HepG2 (cell line): ENCODE results near the gene HCRT. TPM values are rescaled to one million over a fixed set of nuclear protein-coding genes. Genes with fewer than 3 reads are reported as not detected.

Source experiments
- CBFB ChIP-seq: sonication (generic); formaldehyde crosslinking; IDR thresholded peaks from 2 replicates; pipeline ENCODE4 v1.4.0; 2020; ENCODE audit warnings: missing genetic modification reagents
- EP300 ChIP-seq, 3 experiments: sonication (generic) in 1 of 3; formaldehyde crosslinking in 1 of 3; IDR thresholded peaks; 2 replicates each; pipeline versions ENCODE4 v1.5.1 to v1.6.1; 2011 to 2020; ENCODE audit warnings: low read depth in 2 of 3, low read length in 2 of 3, borderline replicate concordance in 1 of 3, improper control_type of control experiment in 1 of 3, mild to moderate bottlenecking in 1 of 3, missing genetic modification reagents in 1 of 3, moderate library complexity in 1 of 3
- FOXC1 ChIP-seq: sonication (generic); formaldehyde crosslinking; IDR thresholded peaks from 2 replicates; pipeline ENCODE4 v1.8.0; 2022; ENCODE audit warnings: mild to moderate bottlenecking, missing genetic modification reagents, borderline replicate concordance
- GATAD1 ChIP-seq: IDR thresholded peaks from 2 replicates; pipeline ENCODE4 v1.6.1; 2016; ENCODE audit warnings: missing genetic modification reagents, missing compliant biosample characterization
- NFRKB ChIP-seq: fragments of 450-650 bp; IDR thresholded peaks from 2 replicates; pipeline ENCODE4 v1.6.1; 2017
- PPARG ChIP-seq: conservative IDR thresholded peaks from 2 replicates; pipeline ENCODE4 v1.6.1; 2016; ENCODE audit warnings: missing biosample characterization, missing genetic modification reagents
- ZNF496 ChIP-seq: sonication (generic); formaldehyde crosslinking; IDR thresholded peaks from 2 replicates; pipeline ENCODE4 v1.8.1; 2023; ENCODE audit warnings: mild to moderate bottlenecking, moderate library complexity, missing genetic modification reagents; ENCODE audit not compliant: insufficient replicate concordance
- ZNF670 ChIP-seq: sonication (generic); formaldehyde crosslinking; IDR thresholded peaks from 2 replicates; pipeline ENCODE4 v1.8.0; 2022; ENCODE audit warnings: mild to moderate bottlenecking, missing genetic modification reagents, borderline replicate concordance
- ZNF776 ChIP-seq: sonication (generic); formaldehyde crosslinking; IDR thresholded peaks from 2 replicates; pipeline ENCODE4 v1.4.0; 2020; ENCODE audit warnings: mild to moderate bottlenecking, missing genetic modification reagents
- polyA plus RNA-seq, 8 experiments: library from polyadenylated mRNA; depleted of rRNA in 3 of 8; stranded (reverse) in 7 of 8; unstranded in 1 of 8; fragments of >200 nt; fragmentation: Illumina TruSeq in 4 of 8; extraction: Trizol in 4 of 8; gene quantifications; 2 replicates each; pipeline versions ENCODE4 v1.2.1 to v1.2.3, GENCODE V29; 2011 to 2016; ENCODE audit warnings: low read depth in 4 of 8, missing spikeins in 1 of 8, mixed read lengths in 1 of 8; ENCODE audit not compliant: insufficient read depth in 1 of 8
- total RNA-seq, 5 experiments: library from RNA; depleted of rRNA; stranded (reverse); fragments of >200 nt; fragmentation: Illumina TruSeq; extraction: Trizol; gene quantifications; 2 replicates each; pipeline ENCODE4 v1.2.3, GENCODE V29; 2016; ENCODE audit warnings: low read depth in 1 of 5
- TF ChIP-seq, protein P1 (sequence below): sonication (generic); formaldehyde crosslinking; IDR thresholded peaks from 2 replicates; pipeline ENCODE4 v1.4.0; 2020; ENCODE audit warnings: mild to moderate bottlenecking, missing genetic modification reagents
- TF ChIP-seq, protein P2 (sequence below): sonication (generic); formaldehyde crosslinking; IDR thresholded peaks from 2 replicates; pipeline ENCODE4 v1.5.1; 2020; ENCODE audit warnings: missing genetic modification reagents, mild to moderate bottlenecking, borderline replicate concordance
- TF ChIP-seq, protein P3 (sequence below): IDR thresholded peaks from 2 replicates; pipeline ENCODE4 v1.6.1; 2016
- TF ChIP-seq, protein P4 (sequence below): sonication (generic); formaldehyde crosslinking; IDR thresholded peaks from 2 replicates; pipeline ENCODE4 v1.4.0; 2020; ENCODE audit warnings: missing genetic modification reagents, borderline replicate concordance

HCRT gene
- total and polyA plus RNA-seq, 2 of the 13 experiments (the other 11 are each of a cell fraction or from before 2014, with no cell fraction given) = not detected

DNA sequence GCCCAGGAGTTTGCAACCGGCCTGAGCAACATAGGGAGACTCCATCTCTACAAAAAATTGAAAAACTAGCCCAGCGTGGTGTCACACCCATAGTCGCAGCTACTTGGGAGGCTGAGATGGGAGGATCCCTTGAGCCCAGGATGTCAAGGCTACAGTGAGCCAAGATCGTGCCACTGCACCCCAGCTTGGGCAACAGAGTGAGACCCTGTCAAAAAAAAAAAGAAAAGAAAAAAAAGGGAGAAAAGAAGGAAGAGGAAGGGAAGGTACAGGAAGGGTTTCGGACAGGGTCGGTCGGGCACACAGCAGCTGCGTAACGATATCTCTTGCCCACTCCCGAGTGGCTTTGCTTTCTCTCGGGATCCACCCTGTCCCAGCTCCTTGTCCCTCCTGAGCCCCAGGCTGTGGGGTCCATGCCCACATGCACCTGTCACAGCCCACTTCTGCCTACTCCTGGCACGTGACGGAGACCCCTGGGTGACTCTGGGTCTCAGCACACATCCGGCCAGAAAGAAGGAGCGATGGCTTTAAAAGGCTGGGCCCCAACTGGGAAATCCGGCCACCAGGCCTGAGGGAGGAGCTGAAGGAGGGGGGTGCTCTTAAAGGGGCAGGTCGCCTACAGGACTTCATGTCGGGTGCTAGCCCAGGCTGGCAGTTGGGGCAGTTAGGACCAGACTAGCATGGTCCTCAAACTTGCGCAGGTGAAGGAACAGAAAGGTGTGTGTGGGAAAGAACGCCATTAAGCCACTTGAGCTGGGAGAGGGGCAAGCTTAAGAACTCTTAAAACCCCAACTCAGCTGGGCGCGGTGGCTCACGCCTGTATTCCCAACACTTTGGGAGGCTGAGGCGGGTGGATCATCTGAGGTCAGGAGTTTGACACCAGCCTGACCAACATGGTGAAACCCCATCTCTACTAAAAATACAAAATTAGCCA lies 9.0 kb upstream of the HCRT start, which contains the start of gene GHDC (continued):
- TF ChIP-seq, protein P1, sequence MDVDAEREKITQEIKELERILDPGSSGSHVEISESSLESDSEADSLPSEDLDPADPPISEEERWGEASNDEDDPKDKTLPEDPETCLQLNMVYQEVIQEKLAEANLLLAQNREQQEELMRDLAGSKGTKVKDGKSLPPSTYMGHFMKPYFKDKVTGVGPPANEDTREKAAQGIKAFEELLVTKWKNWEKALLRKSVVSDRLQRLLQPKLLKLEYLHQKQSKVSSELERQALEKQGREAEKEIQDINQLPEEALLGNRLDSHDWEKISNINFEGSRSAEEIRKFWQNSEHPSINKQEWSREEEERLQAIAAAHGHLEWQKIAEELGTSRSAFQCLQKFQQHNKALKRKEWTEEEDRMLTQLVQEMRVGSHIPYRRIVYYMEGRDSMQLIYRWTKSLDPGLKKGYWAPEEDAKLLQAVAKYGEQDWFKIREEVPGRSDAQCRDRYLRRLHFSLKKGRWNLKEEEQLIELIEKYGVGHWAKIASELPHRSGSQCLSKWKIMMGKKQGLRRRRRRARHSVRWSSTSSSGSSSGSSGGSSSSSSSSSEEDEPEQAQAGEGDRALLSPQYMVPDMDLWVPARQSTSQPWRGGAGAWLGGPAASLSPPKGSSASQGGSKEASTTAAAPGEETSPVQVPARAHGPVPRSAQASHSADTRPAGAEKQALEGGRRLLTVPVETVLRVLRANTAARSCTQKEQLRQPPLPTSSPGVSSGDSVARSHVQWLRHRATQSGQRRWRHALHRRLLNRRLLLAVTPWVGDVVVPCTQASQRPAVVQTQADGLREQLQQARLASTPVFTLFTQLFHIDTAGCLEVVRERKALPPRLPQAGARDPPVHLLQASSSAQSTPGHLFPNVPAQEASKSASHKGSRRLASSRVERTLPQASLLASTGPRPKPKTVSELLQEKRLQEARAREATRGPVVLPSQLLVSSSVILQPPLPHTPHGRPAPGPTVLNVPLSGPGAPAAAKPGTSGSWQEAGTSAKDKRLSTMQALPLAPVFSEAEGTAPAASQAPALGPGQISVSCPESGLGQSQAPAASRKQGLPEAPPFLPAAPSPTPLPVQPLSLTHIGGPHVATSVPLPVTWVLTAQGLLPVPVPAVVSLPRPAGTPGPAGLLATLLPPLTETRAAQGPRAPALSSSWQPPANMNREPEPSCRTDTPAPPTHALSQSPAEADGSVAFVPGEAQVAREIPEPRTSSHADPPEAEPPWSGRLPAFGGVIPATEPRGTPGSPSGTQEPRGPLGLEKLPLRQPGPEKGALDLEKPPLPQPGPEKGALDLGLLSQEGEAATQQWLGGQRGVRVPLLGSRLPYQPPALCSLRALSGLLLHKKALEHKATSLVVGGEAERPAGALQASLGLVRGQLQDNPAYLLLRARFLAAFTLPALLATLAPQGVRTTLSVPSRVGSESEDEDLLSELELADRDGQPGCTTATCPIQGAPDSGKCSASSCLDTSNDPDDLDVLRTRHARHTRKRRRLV (CRISPR knock-in tag) = peak; percentile 82; the same call in 1 of the 2 replicates
- TF ChIP-seq, protein P2, sequence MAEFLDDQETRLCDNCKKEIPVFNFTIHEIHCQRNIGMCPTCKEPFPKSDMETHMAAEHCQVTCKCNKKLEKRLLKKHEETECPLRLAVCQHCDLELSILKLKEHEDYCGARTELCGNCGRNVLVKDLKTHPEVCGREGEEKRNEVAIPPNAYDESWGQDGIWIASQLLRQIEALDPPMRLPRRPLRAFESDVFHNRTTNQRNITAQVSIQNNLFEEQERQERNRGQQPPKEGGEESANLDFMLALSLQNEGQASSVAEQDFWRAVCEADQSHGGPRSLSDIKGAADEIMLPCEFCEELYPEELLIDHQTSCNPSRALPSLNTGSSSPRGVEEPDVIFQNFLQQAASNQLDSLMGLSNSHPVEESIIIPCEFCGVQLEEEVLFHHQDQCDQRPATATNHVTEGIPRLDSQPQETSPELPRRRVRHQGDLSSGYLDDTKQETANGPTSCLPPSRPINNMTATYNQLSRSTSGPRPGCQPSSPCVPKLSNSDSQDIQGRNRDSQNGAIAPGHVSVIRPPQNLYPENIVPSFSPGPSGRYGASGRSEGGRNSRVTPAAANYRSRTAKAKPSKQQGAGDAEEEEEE (CRISPR knock-in tag) = no peak
- no peak for TF ChIP-seq NFRKB
- no peak for TF ChIP-seq PPARG
- peak; percentile 47; the same call in 1 of the 2 replicates for TF ChIP-seq FOXC1 (CRISPR knock-in tag)
- peak; percentile 83 for TF ChIP-seq ZNF776
- TF ChIP-seq EP300 (IDR thresholded peaks at IDR 0.05; ENCODE audit: low read depth in 2 of 2, low read length in 2 of 2) = 0 out of 4 replicates have a peak, but pooled peaks of 1 of the 2 experiments have one; percentile 21
- no peak; the same call in 1 of the 2 replicates for TF ChIP-seq EP300 (CRISPR knock-in tag; IDR thresholded peaks at IDR 0.05; ENCODE audit: borderline replicate concordance)
- TF ChIP-seq, protein P3, sequence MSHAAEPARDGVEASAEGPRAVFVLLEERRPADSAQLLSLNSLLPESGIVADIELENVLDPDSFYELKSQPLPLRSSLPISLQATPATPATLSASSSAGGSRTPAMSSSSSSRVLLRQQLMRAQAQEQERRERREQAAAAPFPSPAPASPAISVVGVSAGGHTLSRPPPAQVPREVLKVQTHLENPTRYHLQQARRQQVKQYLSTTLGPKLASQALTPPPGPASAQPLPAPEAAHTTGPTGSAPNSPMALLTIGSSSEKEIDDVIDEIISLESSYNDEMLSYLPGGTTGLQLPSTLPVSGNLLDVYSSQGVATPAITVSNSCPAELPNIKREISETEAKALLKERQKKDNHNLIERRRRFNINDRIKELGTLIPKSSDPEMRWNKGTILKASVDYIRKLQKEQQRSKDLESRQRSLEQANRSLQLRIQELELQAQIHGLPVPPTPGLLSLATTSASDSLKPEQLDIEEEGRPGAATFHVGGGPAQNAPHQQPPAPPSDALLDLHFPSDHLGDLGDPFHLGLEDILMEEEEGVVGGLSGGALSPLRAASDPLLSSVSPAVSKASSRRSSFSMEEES (CRISPR knock-in tag) = peak; percentile 79
- 0 out of 2 replicates have a peak, but pooled peaks have one; percentile 53 for TF ChIP-seq ZNF670 (CRISPR knock-in tag)
- TF ChIP-seq, protein P4, sequence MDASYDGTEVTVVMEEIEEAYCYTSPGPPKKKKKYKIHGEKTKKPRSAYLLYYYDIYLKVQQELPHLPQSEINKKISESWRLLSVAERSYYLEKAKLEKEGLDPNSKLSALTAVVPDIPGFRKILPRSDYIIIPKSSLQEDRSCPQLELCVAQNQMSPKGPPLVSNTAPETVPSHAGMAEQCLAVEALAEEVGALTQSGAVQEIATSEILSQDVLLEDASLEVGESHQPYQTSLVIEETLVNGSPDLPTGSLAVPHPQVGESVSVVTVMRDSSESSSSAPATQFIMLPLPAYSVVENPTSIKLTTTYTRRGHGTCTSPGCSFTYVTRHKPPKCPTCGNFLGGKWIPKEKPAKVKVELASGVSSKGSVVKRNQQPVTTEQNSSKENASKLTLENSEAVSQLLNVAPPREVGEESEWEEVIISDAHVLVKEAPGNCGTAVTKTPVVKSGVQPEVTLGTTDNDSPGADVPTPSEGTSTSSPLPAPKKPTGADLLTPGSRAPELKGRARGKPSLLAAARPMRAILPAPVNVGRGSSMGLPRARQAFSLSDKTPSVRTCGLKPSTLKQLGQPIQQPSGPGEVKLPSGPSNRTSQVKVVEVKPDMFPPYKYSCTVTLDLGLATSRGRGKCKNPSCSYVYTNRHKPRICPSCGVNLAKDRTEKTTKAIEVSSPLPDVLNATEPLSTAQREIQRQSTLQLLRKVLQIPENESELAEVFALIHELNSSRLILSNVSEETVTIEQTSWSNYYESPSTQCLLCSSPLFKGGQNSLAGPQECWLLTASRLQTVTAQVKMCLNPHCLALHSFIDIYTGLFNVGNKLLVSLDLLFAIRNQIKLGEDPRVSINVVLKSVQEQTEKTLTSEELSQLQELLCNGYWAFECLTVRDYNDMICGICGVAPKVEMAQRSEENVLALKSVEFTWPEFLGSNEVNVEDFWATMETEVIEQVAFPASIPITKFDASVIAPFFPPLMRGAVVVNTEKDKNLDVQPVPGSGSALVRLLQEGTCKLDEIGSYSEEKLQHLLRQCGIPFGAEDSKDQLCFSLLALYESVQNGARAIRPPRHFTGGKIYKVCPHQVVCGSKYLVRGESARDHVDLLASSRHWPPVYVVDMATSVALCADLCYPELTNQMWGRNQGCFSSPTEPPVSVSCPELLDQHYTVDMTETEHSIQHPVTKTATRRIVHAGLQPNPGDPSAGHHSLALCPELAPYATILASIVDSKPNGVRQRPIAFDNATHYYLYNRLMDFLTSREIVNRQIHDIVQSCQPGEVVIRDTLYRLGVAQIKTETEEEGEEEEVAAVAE (CRISPR knock-in tag) = peak; percentile 61; the same call in 1 of the 2 replicates
- TF ChIP-seq ZNF496 = no peak
- no peak for TF ChIP-seq CBFB
- peak; percentile 78 for TF ChIP-seq GATAD1 (CRISPR knock-in tag)
